ENCODE measurements around the gene ZDHHC6. TPM values are rescaled to one million over a fixed set of nuclear protein-coding genes. Genes with fewer than 3 reads are reported as not detected.

Gene ZDHHC6
- polyA plus RNA-seq, 1 donor from 2014 or later: 50.5 TPM

GRCh38 chr10:112395809-112396530 lies 50.7 kb downstream of the ZDHHC6 start:
- Histone ChIP-seq H3K27ac (ENCODE audit: low read length) (no peak overlapping the region), H3K79me2 (replicated peaks; ENCODE audit: insufficient read depth, low read length) (no peaks in the 10 kb centered on the region), H3K9me3 (ENCODE audit: low read length) (no peaks in the 10 kb centered on the region), H3K4me3 (ENCODE audit: low read length) (no peak overlapping the region), H2AFZ (ENCODE audit: low read depth, low read length) (no peak overlapping the region), H3K27me3 (ENCODE audit: insufficient read depth, low read depth, low read length) (no peaks in the 10 kb centered on the region), H3K36me3 (ENCODE audit: insufficient read depth, low read length) (no peaks in the 10 kb centered on the region), H3F3A (ENCODE audit: insufficient read depth, low read length, poor library complexity, severe bottlenecking) (no peaks in the 10 kb centered on the region), H3K4me2 (ENCODE audit: low read length) (no peak overlapping the region), H3K9me2 (ENCODE audit: insufficient read depth, low read length) (no peaks in the 10 kb centered on the region), H4K20me1 (ENCODE audit: insufficient read depth) (no peaks in the 10 kb centered on the region), H3K9ac (ENCODE audit: low read length) (no peak overlapping the region)
- TF ChIP-seq TAF1 (IDR thresholded peaks at IDR 0.05; ENCODE audit: low read depth) (no peak), MXI1 (conservative IDR thresholded peaks at IDR 0.05; ENCODE audit: poor library complexity, severe bottlenecking) (no peak), POLR2AphosphoS5 (IDR thresholded peaks at IDR 0.05) (no peak), EZH2 (IDR thresholded peaks at IDR 0.05; ENCODE audit: borderline replicate concordance, insufficient read depth, low read length, poor library complexity, severe bottlenecking) (no peak), EP300 (conservative IDR thresholded peaks at IDR 0.05; ENCODE audit: poor library complexity, severe bottlenecking) (no peak), CTCF (IDR thresholded peaks at IDR 0.05; ENCODE audit: poor library complexity, severe bottlenecking) (no peak), SMC3 (conservative IDR thresholded peaks at IDR 0.05; ENCODE audit: poor library complexity) (no peak), RAD21 (conservative IDR thresholded peaks at IDR 0.05) (no peak), REST (IDR thresholded peaks at IDR 0.05; ENCODE audit: borderline replicate concordance) (no peak)

- H3K4me3 ChIP-seq (ENCODE audit: low read length): no peak overlapping the region
- H3F3A ChIP-seq (ENCODE audit: insufficient read depth, low read length, poor library complexity, severe bottlenecking): no peaks in the 10 kb centered on the region
- no peaks in the 10 kb centered on the region for H4K20me1 ChIP-seq (ENCODE audit: insufficient read depth)
- no peak overlapping the region for H2AFZ ChIP-seq (ENCODE audit: low read depth, low read length)
- H3K9ac ChIP-seq (ENCODE audit: low read length): no peak overlapping the region
- no peaks in the 10 kb centered on the region for H3K79me2 ChIP-seq (replicated peaks; ENCODE audit: insufficient read depth, low read length)
- no peaks in the 10 kb centered on the region for H3K9me3 ChIP-seq (ENCODE audit: low read length)
- no peak overlapping the region for H3K4me2 ChIP-seq (ENCODE audit: low read length)
- no peak for TF ChIP-seq POLR2AphosphoS5 (IDR thresholded peaks at IDR 0.05)
- no peak for TF ChIP-seq EP300 (conservative IDR thresholded peaks at IDR 0.05; ENCODE audit: poor library complexity, severe bottlenecking)
- TF ChIP-seq SMC3 (conservative IDR thresholded peaks at IDR 0.05; ENCODE audit: poor library complexity): no peak
- TF ChIP-seq REST (IDR thresholded peaks at IDR 0.05; ENCODE audit: borderline replicate concordance): no peak
- TF ChIP-seq CTCF (IDR thresholded peaks at IDR 0.05; ENCODE audit: poor library complexity, severe bottlenecking): no peak
- TF ChIP-seq EZH2 (IDR thresholded peaks at IDR 0.05; ENCODE audit: borderline replicate concordance, insufficient read depth, low read length, poor library complexity, severe bottlenecking): no peak
- no peak for TF ChIP-seq RAD21 (conservative IDR thresholded peaks at IDR 0.05)
- TF ChIP-seq MXI1 (conservative IDR thresholded peaks at IDR 0.05; ENCODE audit: poor library complexity, severe bottlenecking): no peak
- TF ChIP-seq TAF1 (IDR thresholded peaks at IDR 0.05; ENCODE audit: low read depth): no peak
- H3K36me3 ChIP-seq (ENCODE audit: insufficient read depth, low read length): no peaks in the 10 kb centered on the region
- no peaks in the 10 kb centered on the region for H3K27me3 ChIP-seq (ENCODE audit: insufficient read depth, low read depth, low read length)
- no peak overlapping the region for H3K27ac ChIP-seq (ENCODE audit: low read length)
- no peaks in the 10 kb centered on the region for H3K9me2 ChIP-seq (ENCODE audit: insufficient read depth, low read length)
Observed at GRCh38 chr10:112394475-112394875, 52.2 kb downstream of the ZDHHC6 start.
